NB4 (cell line): ENCODE results near the gene ADAMTSL2.

Source experiments
- DNase-seq: peaks from one replicate; pipeline ENCODE4 v3.0.0; 2010; ENCODE audit warnings: low read depth
- H3K4me3 ChIP-seq: one replicate; pipeline ENCODE4 v1.5.1; 2011; ENCODE audit warnings: mild to moderate bottlenecking, low read depth, low read length, moderate library complexity
- CTCF ChIP-seq: IDR thresholded peaks from one replicate; pipeline ENCODE4 v1.5.1; 2012; ENCODE audit warnings: low read depth, low read length
- MAX ChIP-seq: IDR thresholded peaks from 2 replicates; pipeline ENCODE4 v1.6.1; 2011; ENCODE audit warnings: low read depth, low read length
- MYC ChIP-seq: IDR thresholded peaks from 2 replicates; pipeline ENCODE4 v1.6.1; 2011; ENCODE audit warnings: low read depth, low read length
- POLR2A ChIP-seq: IDR thresholded peaks from 2 replicates; pipeline ENCODE4 v1.6.1; 2011; ENCODE audit warnings: mild to moderate bottlenecking; ENCODE audit not compliant: insufficient read length; ENCODE audit errors: extremely low read depth

Gene ADAMTSL2

GRCh38 chr9:133535306-133535877, 888 bp downstream of the ADAMTSL2 start:
- no peak overlapping the region for H3K4me3 ChIP-seq
- TF ChIP-seq POLR2A (no peak), MYC (no peak), MAX (no peak), CTCF (no peak)
- DNase-seq: no peak

GRCh38 chr9:133536080-133536479, 1.6 kb downstream of the ADAMTSL2 start:
- DNase-seq: no peak
- H3K4me3 ChIP-seq: no peak overlapping the region
- no peak for TF ChIP-seq POLR2A
- TF ChIP-seq MAX: no peak
- TF ChIP-seq MYC: no peak
- TF ChIP-seq CTCF: no peak

- DNase-seq: no peak
- TF ChIP-seq POLR2A: no peak
- no peak for TF ChIP-seq MAX
- TF ChIP-seq CTCF: no peak
- no peak for TF ChIP-seq MYC
Measured at GRCh38 chr9:133536536-133536935, 2.0 kb downstream of the ADAMTSL2 start.

GRCh38 chr9:133537257-133537656, 2.8 kb downstream of the ADAMTSL2 start:
- no peak overlapping the region for H3K4me3 ChIP-seq
- DNase-seq: no peak

More at GRCh38 chr9:133536536-133536935, 2.0 kb downstream of the ADAMTSL2 start:
- no peak overlapping the region for H3K4me3 ChIP-seq

GRCh38 chr9:133538176-133538575, 3.7 kb downstream of the ADAMTSL2 start:
- no peak for TF ChIP-seq POLR2A
- TF ChIP-seq MYC: no peak
- no peak for TF ChIP-seq MAX
- no peak for TF ChIP-seq CTCF
- DNase-seq: no peak
- H3K4me3 ChIP-seq: no peak overlapping the region

More at GRCh38 chr9:133537257-133537656, 2.8 kb downstream of the ADAMTSL2 start:
- TF ChIP-seq POLR2A: no peak
- TF ChIP-seq CTCF: no peak
- no peak for TF ChIP-seq MAX
- TF ChIP-seq MYC: no peak
